ENCODE results near the gene FGF22.

- TF ChIP-seq CTCF (IDR thresholded peaks at IDR 0.05) = no peak
- no peak for TF ChIP-seq POLR2AphosphoS5 (IDR thresholded peaks at IDR 0.05)
- no peak for TF ChIP-seq POLR2A (IDR thresholded peaks at IDR 0.05)
These were observed 48.5 kb downstream of the FGF22 start for GRCh38 chr19:688214-688613.

All from breast epithelium (tissue), 3 donors.